HG03103 (cell line): ENCODE data around the gene PXYLP1.
"Not testable (repeated sequence)": the region's sequence is repeated elsewhere in the genome, so short reads cannot be mapped to it uniquely, and the experiment has no call there.

Source experiments
- ATAC-seq: cut with Tn5 transposase; IDR thresholded peaks from one replicate; pipeline ENCODE4 v1.9.1; 2021; ENCODE audit warnings: low read depth; ENCODE audit not compliant: unreplicated experiment

PXYLP1 gene

DNA sequence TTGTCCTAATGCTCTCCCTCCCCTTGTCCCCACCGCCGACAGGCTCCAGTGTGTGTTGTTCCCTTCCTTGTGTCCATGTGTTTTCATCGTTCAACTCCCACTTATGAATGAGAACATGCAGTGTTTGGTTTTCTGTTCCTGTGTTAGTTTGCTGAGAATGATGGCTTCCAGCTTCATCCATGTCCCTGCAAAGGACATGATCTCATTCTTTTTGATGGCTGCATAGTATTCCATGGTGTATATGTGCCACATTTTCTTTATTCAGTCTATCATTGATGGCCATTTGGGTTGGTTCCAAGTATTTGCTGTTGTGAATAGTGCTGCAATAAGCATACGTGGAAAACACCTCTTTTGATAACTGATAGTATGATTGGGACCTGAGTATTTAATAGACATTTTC lies 82.8 kb downstream of the PXYLP1 start:
- not testable (repeated sequence) for ATAC-seq

DNA sequence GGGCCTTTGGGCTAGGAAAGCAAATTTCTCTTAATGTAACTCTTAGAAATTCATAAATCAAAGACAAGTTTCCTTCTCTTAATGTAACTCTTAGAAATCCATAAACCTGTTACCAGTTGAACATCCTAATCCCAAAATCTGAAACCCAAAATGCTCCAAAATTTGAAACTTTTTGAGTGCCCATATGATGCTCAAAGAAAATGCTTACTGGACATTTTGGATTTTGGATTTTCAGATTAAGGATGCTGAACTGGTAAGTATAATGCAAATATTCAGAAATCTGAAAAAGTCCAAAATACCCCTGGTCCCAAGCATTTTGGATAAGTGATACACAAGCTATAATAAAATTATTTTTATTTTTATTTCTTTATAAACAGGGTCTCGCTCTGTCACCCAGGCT lies 85.2 kb downstream of the PXYLP1 start:
- no peak for ATAC-seq

- ATAC-seq: no peak
Observed at GRCh38 chr3:141320399-141321108, 88.9 kb downstream of the PXYLP1 start.

DNA sequence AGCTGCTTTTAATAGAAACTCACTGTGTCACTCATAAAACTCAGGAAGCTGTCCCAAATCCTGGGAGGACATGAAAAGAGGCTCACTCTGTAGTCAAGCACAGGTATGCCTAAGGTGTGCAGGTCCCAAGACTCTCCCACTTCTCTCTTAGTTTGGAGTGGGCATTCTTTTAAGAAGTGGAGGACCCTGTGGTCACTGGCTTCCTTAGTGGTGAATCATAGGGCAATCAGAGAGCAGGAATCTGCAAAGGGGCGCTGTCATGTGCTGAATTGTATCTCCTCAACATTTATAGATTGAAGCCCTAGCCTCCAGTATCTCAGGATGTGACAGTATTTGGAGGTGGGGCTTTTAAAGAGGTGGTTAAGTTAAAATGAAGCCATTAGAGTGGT lies 89.5 kb downstream of the PXYLP1 start:
- no peak for ATAC-seq

DNA sequence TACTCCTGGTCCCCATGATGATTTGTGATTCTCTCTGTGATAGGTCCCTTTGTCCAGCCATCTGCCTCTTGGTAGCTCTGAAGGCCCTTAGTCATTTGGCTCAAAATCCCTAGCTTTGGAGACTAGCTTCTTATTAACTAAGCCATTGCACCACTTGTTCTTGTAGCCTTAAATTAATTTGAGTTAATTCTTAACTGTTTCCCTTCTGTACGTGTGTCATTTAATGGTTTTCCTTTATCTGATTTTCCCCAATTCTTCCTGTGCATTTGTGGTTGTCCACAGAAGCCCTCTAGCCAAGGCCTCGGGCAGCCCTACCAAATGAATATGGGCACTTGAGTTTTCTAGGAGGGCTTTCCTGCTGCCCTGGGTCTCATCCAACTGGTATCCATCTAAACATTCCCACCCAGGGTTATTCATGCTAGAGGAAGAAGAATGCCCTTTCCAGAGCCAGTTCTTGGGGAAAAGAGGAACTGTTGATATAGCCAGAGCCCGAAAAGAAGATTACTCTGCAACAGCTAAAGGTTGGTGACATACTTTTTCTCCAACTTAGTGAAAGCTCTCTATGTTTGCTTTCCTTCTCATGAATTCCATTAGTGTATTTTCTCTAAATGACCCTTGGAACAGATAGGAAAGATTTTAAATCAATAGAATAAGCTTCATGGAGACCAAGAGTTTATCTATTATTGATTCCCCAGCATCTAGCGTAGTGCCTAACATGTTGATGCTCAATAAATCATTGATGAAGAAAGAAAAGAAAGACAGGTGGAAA lies 92.5 kb downstream of the PXYLP1 start:
- ATAC-seq: no peak

GRCh38 chr3:141326123-141326522 lies 94.5 kb downstream of the PXYLP1 start:
- ATAC-seq: no peak

GRCh38 chr3:141326626-141327025 lies 95.0 kb downstream of the PXYLP1 start:
- no peak for ATAC-seq

GRCh38 chr3:141328286-141329166 lies 96.9 kb downstream of the PXYLP1 start:
- no peak for ATAC-seq

DNA sequence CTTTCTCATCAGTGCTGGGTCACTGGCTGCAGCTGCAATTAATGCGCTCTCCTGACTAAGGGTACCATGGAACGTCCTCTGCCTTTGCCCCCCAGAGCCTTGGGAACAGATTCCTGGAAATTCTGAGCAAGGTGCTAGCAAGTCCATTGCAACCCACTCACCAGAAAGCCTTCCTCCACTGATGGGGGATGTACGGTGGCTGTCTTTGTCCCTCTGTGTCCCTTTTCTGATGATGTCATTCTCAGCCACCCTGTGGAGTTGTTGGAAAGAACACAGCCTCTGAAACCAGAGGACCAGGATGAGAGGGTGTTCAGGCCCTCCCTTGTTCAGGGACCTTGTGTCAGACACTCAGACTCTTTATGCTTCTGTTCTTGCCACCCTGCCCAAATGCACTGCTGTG lies 98.6 kb downstream of the PXYLP1 start:
- no peak for ATAC-seq

GRCh38 chr3:141330718-141331376 lies 99.2 kb downstream of the PXYLP1 start:
- no peak for ATAC-seq

DNA sequence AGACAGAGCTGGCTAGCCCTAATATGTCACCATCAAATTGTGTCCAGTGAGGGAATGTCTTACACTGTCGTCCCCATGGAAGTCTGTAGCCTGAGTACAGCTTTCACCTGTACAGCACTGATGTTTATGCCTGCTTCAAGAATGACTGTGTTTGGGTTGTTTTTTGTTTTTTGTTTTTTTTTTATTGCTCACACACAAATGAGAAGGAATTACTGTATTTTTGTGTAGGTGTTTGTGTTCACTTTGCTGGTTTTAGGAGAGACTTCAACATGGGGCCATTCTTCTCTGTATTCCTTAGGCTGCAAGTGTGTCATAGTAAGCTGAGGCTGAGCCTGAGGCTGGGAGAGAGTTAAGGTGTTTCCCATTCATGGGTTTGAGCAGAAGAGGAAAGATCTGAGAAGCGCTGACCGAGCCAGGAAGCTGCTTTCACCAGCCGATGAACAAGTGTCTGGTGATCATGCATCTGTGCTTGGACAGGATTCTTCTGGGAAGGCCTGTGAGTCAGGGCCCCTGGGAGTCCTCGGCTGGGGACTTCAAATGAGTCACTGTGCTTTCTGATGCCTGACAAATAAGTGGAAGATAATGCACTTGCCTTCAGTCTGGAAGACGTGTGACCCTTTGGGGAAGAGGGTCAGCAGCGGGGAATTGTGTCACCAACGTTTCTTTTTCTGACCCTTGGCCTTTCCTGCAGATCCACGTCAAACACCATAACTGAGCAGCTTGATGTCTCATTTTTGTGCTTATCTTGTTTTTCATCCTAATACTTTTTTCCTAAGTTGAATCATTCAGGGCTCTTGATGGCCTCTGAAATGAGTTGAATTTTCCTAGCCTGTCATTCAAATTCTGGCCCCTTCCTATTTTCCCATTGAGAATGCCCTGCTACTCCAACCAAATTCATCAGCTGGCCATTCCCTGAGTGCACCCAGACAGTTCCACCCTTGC lies 100.0 kb downstream of the PXYLP1 start:
- ATAC-seq: no peak

DNA sequence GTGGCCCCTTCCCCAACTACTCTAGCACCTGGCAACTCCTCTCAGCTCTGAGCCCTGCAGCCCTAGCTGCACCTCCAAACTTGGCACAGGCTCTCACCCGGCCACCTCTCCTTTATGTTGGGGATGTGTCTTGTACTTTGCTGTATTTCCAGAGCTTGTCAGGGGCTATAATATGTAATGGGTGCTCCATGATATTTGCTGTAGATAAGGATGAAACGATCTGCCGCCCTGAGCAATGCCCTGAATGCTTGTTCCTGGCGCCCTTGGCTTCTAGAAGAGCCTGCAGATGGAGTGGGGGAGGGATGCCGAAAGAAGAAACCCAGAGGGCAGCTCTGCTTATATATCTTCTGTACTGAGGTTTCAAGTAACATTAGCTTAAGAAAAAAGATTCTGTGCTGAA lies 100.8 kb downstream of the PXYLP1 start:
- ATAC-seq: no peak

DNA sequence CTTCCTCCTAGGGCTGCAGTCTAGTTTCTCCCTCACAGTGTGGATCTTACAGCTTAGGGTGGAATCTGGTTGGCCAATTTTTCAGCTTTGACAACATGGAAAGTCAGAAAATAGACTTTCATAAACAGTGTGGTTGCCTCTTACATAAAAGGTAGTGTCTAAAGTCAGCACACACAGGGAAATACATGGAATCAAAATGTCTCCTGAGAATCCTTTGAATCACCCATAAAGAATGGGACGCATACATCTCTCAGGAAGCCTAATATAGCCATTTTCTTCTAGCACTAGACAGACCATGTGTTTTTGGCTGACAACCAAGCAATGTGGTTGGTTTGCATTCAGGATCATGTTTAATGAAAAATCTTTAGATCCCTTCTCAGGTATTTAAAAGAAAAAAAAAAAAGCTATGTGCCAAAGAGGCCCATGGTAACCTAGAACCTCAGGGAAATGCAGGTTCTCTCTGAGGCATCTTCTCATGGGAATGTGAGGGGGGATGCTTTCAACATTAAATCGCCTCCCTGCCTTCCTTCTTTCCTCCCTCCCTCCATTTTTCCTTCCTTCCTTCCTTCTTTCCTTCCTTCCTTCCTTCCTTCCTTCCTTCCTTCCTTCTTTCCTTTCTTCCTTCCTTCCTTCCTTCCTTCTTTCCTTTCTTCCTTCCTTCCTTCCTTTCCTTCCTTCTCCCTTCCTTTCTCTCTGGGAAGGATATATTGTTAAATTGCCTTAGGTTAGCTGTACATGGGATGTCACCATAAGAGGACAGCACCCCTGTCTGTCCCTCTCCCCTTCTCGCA lies 102.4 kb downstream of the PXYLP1 start:
- ATAC-seq: no peak

DNA sequence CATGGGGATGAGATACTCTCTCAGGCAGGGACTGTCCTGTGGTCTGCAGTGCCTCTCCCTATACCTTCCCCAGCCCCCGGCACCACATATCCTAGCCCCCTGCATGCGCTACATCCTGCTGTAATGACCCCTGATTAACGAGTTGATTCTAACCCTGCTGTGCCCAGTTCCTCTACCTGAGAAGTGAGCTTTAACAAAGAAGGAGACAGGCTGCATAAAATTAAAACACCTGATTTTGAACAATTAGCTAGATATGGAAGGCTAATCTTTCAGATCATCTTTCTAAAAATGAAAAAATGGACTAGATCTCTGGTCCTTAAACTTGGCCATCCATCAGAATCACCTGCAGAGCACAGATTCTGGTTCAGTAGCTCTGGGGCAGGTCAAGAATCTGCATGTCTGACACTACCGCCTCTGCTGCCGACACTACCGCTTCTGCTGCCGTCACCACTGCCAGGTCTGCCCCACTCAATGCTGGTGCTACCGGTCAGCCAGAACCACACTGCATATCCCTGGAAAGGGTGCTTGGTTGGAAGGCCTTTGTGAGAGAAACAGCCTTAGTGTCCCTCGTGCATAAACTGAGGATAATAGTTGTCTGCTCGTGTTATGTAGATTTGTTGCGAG lies 103.1 kb downstream of the PXYLP1 start:
- no peak for ATAC-seq

DNA sequence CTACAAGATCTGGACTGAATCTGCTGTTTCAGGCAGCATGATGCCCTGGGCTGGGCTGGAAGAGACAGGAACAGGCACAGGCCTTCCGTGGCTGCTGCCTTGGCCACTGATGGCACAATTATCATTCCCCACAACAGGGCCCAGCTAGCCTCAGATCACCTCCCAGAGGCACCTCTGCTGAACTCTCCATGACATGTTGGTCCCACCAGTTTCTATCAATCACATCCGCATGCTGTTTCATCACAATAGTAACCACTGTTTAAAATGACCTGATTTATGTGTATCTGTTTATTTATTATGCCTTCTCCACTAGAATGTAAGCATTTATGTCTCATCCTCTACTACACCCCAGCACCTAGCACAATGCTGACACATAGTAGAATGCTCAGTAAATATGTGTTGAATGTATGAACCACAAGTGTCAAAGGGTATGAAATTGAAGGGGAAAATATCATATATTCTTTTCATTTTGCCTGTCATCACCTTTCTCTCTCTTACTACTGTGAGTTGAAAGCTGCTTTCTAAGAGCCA lies 104.0 kb downstream of the PXYLP1 start:
- no peak for ATAC-seq

DNA sequence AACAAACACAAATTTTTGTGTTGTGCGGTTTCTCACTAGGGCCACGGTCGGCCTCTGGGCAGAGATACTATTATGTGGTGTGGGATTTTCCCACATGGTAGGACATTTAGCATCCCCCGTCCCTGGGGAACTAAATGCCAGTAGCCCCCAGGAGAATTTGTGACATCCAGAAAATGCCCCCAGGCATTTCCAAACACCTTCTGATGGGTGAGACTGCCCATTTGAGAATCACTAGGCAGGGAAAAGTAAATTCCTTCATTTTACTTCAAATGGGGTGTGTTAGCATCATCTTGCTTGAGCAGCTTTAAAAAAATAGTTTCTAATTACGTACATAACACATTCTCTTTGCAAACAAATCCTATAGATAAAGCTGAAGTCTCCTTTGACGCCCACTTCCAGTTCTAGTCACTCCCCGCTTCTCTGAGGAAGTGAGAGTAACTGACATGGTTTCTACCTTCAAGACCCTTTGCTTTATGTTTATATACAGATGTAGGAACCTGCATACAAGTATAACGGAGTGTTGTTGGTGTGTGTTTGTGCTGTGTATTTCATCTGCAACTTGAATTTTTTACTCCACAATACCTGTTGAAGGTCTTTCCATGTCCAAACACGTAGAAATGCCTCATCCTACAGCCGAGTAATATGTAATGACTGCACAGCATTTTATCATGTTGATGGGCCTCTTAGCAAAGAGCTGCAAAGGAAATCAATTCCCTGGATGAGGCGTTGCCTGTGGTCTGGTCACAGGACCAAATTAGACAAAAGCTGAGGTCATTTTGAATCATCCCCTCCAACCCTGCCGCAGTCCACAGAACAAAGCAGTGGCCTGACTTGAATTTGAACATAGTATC lies 105.3 kb downstream of the PXYLP1 start:
- ATAC-seq: peak; percentile 92

DNA sequence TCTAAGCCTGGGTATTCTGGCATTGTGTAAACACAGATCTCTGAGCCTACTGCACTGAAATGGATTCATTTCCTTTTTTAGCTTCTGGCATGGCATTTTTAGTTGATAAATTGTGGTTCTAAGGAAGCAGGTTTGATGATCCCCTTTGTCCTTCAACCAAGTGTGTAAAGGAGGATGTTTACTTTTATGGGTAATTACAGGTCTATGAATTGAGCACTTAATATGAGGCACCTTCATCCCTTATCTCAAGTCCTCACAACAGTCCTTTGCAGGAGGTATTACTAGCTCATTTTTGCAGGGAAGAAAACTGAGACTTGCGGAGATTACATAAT lies 105.9 kb downstream of the PXYLP1 start:
- no peak for ATAC-seq
